Measurements from ENCODE around the gene MAFG.

GRCh38 chr17:81879121-81879520 is 48.4 kb downstream of the MAFG start:
- TF ChIP-seq POLR2A (IDR thresholded peaks at IDR 0.05; ENCODE audit: low read length) (no peak), GATA1 (IDR thresholded peaks at IDR 0.05; ENCODE audit: low read depth, low read length) (no peak)

All from erythroblast (primary cell).